MCF 10A (cell line): ENCODE measurements around the gene IGDCC3. TPM values are rescaled to one million over a fixed set of nuclear protein-coding genes. Genes with fewer than 3 reads are reported as not detected.
A peak's percentile ranks its signal among the peaks of the same experiment; 100 is the strongest.

Experiments
- BruUV-seq: library from RNA; stranded (reverse); fragments of 400-500 nt; replicated peaks from 2 replicates; lab custom pipeline; 2021; lab: Mats Ljungman, UMichigan
- CTCF ChIA-PET: fragments of 300-600 bp; sonication (Branson Sonifier 250); formaldehyde crosslinking; extraction: SDS; loops from one replicate; lab custom pipeline; 2021; ENCODE audit warnings: antibody characterized with exemption, inconsistent platforms; lab: Yijun Ruan, JAX
- POLR2A ChIA-PET: fragments of 300-600, 350-650 bp; sonication (Branson Sonifier 250); formaldehyde crosslinking; extraction: SDS; loops from one replicate; lab custom pipeline; 2020; ENCODE audit warnings: antibody characterized with exemption, inconsistent platforms; lab: Yijun Ruan, JAX
- DNase-seq: peaks from one replicate; pipeline ENCODE4 v3.0.0-alpha.2; 2018; ENCODE audit not compliant: unreplicated experiment
- H3K27ac Mint-ChIP-seq: one replicate; pipeline ENCODE4 v1.8.0; 2022; ENCODE audit warnings: mild to moderate bottlenecking, low read depth, mixed read lengths; ENCODE audit not compliant: unreplicated experiment
- H3K27me3 Mint-ChIP-seq: one replicate; pipeline ENCODE4 v1.8.0; 2022; ENCODE audit warnings: mixed read lengths; ENCODE audit not compliant: insufficient read depth, unreplicated experiment
- H3K36me3 Mint-ChIP-seq: one replicate; pipeline ENCODE4 v1.8.0; 2022; ENCODE audit warnings: mild to moderate bottlenecking, moderate library complexity, mixed read lengths; ENCODE audit not compliant: insufficient read depth, unreplicated experiment
- H3K4me1 Mint-ChIP-seq: one replicate; pipeline ENCODE4 v1.8.0; 2022; ENCODE audit warnings: mixed read lengths; ENCODE audit not compliant: insufficient read depth, unreplicated experiment
- H3K4me3 Mint-ChIP-seq: one replicate; pipeline ENCODE4 v1.8.0; 2022; ENCODE audit warnings: mild to moderate bottlenecking, moderate library complexity, mixed read lengths; ENCODE audit not compliant: unreplicated experiment
- H3K9me3 Mint-ChIP-seq: one replicate; pipeline ENCODE4 v1.8.0; 2022; ENCODE audit warnings: mixed read lengths; ENCODE audit not compliant: unreplicated experiment
- intact Hi-C: fragments of 100-400 bp; cut with micrococcal nuclease; formaldehyde crosslinking; loops from 2 replicates; pipeline ENCODE4 v1.14.1; 2022
- total RNA-seq: library from RNA; stranded (reverse); gene quantifications from 2 replicates; pipeline ENCODE4 v1.2.3, GENCODE V29; 2022
- TF ChIP-seq, protein P1 (sequence below): fragments of 200-600 bp; IDR thresholded peaks from one replicate; pipeline ENCODE4 v1.8.0; 2022; ENCODE audit warnings: antibody characterized with exemption, mild to moderate bottlenecking; ENCODE audit not compliant: unreplicated experiment

The IGDCC3 gene
- total RNA-seq, 1 experiment from 2014 or later = not detected

DNA sequence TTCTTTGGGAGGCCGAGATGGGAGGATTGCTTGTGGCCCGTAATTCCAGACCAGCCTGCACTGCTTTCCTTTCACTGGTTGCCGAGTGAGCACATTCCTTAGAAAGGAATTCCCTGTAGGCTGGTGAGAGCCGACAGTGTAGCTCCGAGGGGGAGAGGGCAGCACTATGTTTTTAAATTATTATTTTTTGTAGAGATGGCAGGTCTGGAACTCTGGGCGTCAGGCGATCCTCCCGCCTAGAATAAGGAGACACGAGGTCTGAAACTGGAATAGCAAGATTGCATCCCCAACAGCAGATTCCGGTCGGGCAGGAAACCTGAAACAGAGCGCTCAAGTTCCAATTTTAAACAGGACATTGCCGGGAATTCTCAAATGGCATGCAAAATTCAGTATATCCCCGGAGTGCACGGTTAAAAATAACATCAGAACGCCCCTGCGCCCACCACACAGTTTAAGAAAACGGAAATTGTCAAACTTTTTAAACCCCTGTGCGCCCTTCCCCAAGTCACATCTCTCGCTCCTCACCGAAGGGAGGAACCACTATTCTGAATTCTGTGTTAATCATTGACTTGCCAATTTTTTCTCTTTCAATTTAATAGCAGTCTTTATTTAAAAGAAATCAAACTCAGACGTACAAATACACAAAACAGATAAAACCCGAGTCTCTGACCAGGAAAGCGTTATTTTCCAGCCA lies 74.0 kb downstream of the IGDCC3 start:
- TF ChIP-seq, protein P1, sequence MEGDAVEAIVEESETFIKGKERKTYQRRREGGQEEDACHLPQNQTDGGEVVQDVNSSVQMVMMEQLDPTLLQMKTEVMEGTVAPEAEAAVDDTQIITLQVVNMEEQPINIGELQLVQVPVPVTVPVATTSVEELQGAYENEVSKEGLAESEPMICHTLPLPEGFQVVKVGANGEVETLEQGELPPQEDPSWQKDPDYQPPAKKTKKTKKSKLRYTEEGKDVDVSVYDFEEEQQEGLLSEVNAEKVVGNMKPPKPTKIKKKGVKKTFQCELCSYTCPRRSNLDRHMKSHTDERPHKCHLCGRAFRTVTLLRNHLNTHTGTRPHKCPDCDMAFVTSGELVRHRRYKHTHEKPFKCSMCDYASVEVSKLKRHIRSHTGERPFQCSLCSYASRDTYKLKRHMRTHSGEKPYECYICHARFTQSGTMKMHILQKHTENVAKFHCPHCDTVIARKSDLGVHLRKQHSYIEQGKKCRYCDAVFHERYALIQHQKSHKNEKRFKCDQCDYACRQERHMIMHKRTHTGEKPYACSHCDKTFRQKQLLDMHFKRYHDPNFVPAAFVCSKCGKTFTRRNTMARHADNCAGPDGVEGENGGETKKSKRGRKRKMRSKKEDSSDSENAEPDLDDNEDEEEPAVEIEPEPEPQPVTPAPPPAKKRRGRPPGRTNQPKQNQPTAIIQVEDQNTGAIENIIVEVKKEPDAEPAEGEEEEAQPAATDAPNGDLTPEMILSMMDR = no peak
- CTCF ChIA-PET = interaction anchor here (0.8 to 1.7 kb wide), 3 partner anchors 33 to 122 kb away, joined by 3 to 6 read pairs (median 3); no protein-coding TSS in a partner anchor
- Mint-ChIP-seq H3K27ac (peak overlapping the region; percentile 100), H3K4me3 (peak overlapping the region; percentile 88), H3K27me3 (no peaks in the 10 kb centered on the region), H3K36me3 (peaks cover 27% of the 10 kb centered on the region), H3K4me1 (no peaks in the 10 kb centered on the region), H3K9me3 (no peaks in the 10 kb centered on the region)
- peak; percentile 42 for DNase-seq
- intact Hi-C loops = loop anchor here (1.0 to 2.0 kb wide), 2 partner anchors 8 to 115 kb away; partner anchors contain the start of gene RNU5A-1
- no TSS peak for BruUV-seq
- POLR2A ChIA-PET = interaction anchor here (0.6 to 3.8 kb wide), 14 partner anchors 7 to 1115 kb away, joined by 3 to 52 read pairs (median 4); partner anchors contain the start of genes CLPX, PARP16 and PDCD7

- BruUV-seq = no TSS peak
- Mint-ChIP-seq H3K27ac (no peak overlapping the region), H3K4me3 (no peak overlapping the region), H3K4me1 (peaks cover 7% of the 10 kb centered on the region), H3K36me3 (peaks cover 23% of the 10 kb centered on the region), H3K9me3 (no peaks in the 10 kb centered on the region), H3K27me3 (no peaks in the 10 kb centered on the region)
- DNase-seq = no peak
- intact Hi-C loops = no loop called here
- ChIA-PET CTCF (no interaction called here), POLR2A (interaction anchor here (1.5 kb wide), 1 partner anchor 15 kb away, joined by 3 read pairs; the partner anchor contains the start of gene PARP16)
- TF ChIP-seq, protein P1 = no peak
These were observed 75.7 kb downstream of the IGDCC3 start for GRCh38 chr15:65302061-65302460.

GRCh38 chr15:65300924-65301441 lies 76.8 kb downstream of the IGDCC3 start:
- CTCF ChIA-PET = interaction anchor here (1.0 to 2.1 kb wide), 2 partner anchors 15 to 245 kb away, joined by 3 to 14 read pairs; partner anchors contain the start of gene PARP16
- DNase-seq = no peak
- intact Hi-C loops = no loop called here
- H3K27me3 Mint-ChIP-seq = no peaks in the 10 kb centered on the region
- H3K4me1 Mint-ChIP-seq = peaks cover 11% of the 10 kb centered on the region
- H3K36me3 Mint-ChIP-seq = peaks cover 29% of the 10 kb centered on the region
- POLR2A ChIA-PET = interaction anchor here (1.0 to 1.5 kb wide), 2 partner anchors 14 to 167 kb away, joined by 3 read pairs; partner anchors contain the start of genes PARP16 and PDCD7
- TF ChIP-seq, protein P1 = no peak
- no TSS peak for BruUV-seq
- H3K4me3 Mint-ChIP-seq = no peak overlapping the region
- H3K27ac Mint-ChIP-seq = no peak overlapping the region
- no peaks in the 10 kb centered on the region for H3K9me3 Mint-ChIP-seq

- H3K36me3 Mint-ChIP-seq = peaks cover 12% of the 10 kb centered on the region
- TF ChIP-seq, protein P1 = no peak
- BruUV-seq = no TSS peak
- no peaks in the 10 kb centered on the region for H3K9me3 Mint-ChIP-seq
- intact Hi-C loops = loop anchor here (5.0 kb wide), 1 partner anchor 456 kb away; the partner anchor contains the start of gene PLEKHO2
- H3K4me3 Mint-ChIP-seq = no peak overlapping the region
- ChIA-PET CTCF (interaction anchor here (0.7 to 2.6 kb wide), 3 partner anchors 13 to 110 kb away, joined by 3 to 17 read pairs (median 6); partner anchors contain the start of gene PARP16), POLR2A (no interaction called here)
- DNase-seq = no peak
- peaks cover 11% of the 10 kb centered on the region for H3K4me1 Mint-ChIP-seq
- H3K27me3 Mint-ChIP-seq = no peaks in the 10 kb centered on the region
- no peak overlapping the region for H3K27ac Mint-ChIP-seq
These were observed 79.1 kb downstream of the IGDCC3 start for GRCh38 chr15:65298731-65299130.
